Stimulated activated memory B cell treated with anti-CD40 and anti-IgM and Interleukin-4, amounts not matched to agents 10 μg/mL and 1 μg/mL and 100 μg/mL, for 72 hours (primary cell): ENCODE data around the gene IL13.
"Not testable (repeated sequence)": the region's sequence is repeated elsewhere in the genome, so short reads cannot be mapped to it uniquely, and the experiment has no call there.

Source experiments
- ATAC-seq: fragments of 150-1000 bp; cut with Tn5 transposase; 2 replicates; pipeline ENCODE4 v1.10.0; 2021
- H3K27ac Mint-ChIP-seq: one replicate; pipeline ENCODE4 v1.8.0; 2022; ENCODE audit warnings: mild to moderate bottlenecking, mixed read lengths
- H3K27me3 Mint-ChIP-seq: one replicate; pipeline ENCODE4 v1.8.0; 2022; ENCODE audit warnings: mixed read lengths
- H3K36me3 Mint-ChIP-seq: one replicate; pipeline ENCODE4 v1.8.0; 2022; ENCODE audit warnings: mixed read lengths
- H3K4me1 Mint-ChIP-seq: one replicate; pipeline ENCODE4 v1.8.0; 2022; ENCODE audit warnings: mixed read lengths
- H3K4me3 Mint-ChIP-seq: one replicate; pipeline ENCODE4 v1.8.0; 2022; ENCODE audit warnings: mild to moderate bottlenecking, moderate library complexity, mixed read lengths
- H3K9me3 Mint-ChIP-seq: one replicate; pipeline ENCODE4 v1.8.0; 2022; ENCODE audit warnings: mixed read lengths

Gene IL13

GRCh38 chr5:132657676-132658380 lies at the start of gene IL13:
IL13 (plus strand) TSS chr5:132658173; CDS start chr5:132658187, 14 bp downstream.
- Mint-ChIP-seq H3K27ac (peak within 1 kb of the TSS; percentile 22), H3K4me3 (peak within 1 kb of the TSS; percentile 59), H3K9me3 (no peaks in the 10 kb centered on the region), H3K4me1 (peaks cover 41% of the 10 kb centered on the region), H3K36me3 (no peaks in the 10 kb centered on the region), H3K27me3 (peaks cover 38% of the 10 kb centered on the region)
- no peak for ATAC-seq

- peaks cover 44% of the 10 kb centered on the region for H3K36me3 Mint-ChIP-seq
- no peak overlapping the region for H3K4me3 Mint-ChIP-seq
- H3K4me1 Mint-ChIP-seq = no peaks in the 10 kb centered on the region
- no peak for ATAC-seq
- no peaks in the 10 kb centered on the region for H3K27me3 Mint-ChIP-seq
- no peak overlapping the region for H3K27ac Mint-ChIP-seq
- H3K9me3 Mint-ChIP-seq = peaks cover 3% of the 10 kb centered on the region
These were observed 46.0 kb upstream of the IL13 start for GRCh38 chr5:132611965-132612364.

DNA sequence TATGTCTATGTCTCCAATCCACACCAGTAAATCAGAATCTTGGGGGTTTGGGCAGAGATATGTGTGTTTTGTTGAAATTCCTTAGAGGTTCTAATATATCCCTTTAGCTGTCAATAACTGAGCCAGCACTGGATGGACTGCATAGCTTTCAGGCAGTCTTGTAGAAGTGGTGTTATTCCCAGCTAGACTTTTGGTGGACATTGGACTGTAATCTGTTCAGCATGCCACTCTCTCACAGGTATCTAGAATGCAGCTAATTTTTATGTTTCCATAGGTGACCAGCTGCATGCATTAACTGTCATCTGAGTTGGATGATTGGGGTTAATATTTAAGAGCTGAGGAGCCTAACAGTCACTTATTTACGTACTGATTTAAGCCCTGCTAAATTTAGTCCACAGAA lies 45.1 kb upstream of the IL13 start:
- peaks cover 47% of the 10 kb centered on the region for H3K36me3 Mint-ChIP-seq
- H3K27ac Mint-ChIP-seq = no peak overlapping the region
- H3K27me3 Mint-ChIP-seq = no peaks in the 10 kb centered on the region
- no peak for ATAC-seq
- no peak overlapping the region for H3K4me3 Mint-ChIP-seq
- H3K4me1 Mint-ChIP-seq = no peaks in the 10 kb centered on the region
- H3K9me3 Mint-ChIP-seq = peaks cover 3% of the 10 kb centered on the region

DNA sequence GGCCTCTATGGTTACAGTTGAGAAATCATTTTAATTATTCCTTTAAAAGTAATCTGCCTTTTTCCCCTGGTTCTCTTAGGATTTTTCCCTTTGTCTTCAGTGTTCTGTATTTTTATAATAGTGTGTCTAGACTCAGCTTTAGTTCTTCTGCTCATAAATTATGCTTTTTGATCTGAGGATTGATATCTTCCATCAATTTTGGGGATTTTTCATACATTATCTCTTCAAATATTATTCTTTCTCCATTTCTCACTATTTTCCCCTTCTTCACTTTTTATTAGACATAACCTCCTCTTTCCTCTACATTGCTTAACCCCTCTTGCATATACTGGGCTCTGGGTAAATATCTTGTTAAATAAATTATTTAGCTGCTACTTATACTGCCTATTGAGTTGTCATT lies 36.3 kb upstream of the IL13 start:
- no peak for ATAC-seq
- Mint-ChIP-seq H3K27me3 (no peaks in the 10 kb centered on the region), H3K4me3 (no peak overlapping the region), H3K27ac (no peak overlapping the region), H3K36me3 (peaks cover 72% of the 10 kb centered on the region), H3K4me1 (peaks cover 14% of the 10 kb centered on the region), H3K9me3 (no peaks in the 10 kb centered on the region)

- no peak overlapping the region for H3K4me3 Mint-ChIP-seq
- H3K9me3 Mint-ChIP-seq = no peaks in the 10 kb centered on the region
- H3K4me1 Mint-ChIP-seq = peaks cover 14% of the 10 kb centered on the region
- H3K27me3 Mint-ChIP-seq = no peaks in the 10 kb centered on the region
- ATAC-seq = no peak
- H3K36me3 Mint-ChIP-seq = peaks cover 73% of the 10 kb centered on the region
- peak overlapping the region; percentile 49 for H3K27ac Mint-ChIP-seq
These were observed 35.4 kb upstream of the IL13 start for GRCh38 chr5:132622608-132623007.

- H3K36me3 Mint-ChIP-seq = peaks cover 63% of the 10 kb centered on the region
- H3K27me3 Mint-ChIP-seq = no peaks in the 10 kb centered on the region
- H3K4me1 Mint-ChIP-seq = peaks cover 13% of the 10 kb centered on the region
- H3K27ac Mint-ChIP-seq = no peak overlapping the region
- no peaks in the 10 kb centered on the region for H3K9me3 Mint-ChIP-seq
- no peak for ATAC-seq
- H3K4me3 Mint-ChIP-seq = no peak overlapping the region
These were observed 30.5 kb upstream of the IL13 start for GRCh38 chr5:132627470-132627869.

DNA sequence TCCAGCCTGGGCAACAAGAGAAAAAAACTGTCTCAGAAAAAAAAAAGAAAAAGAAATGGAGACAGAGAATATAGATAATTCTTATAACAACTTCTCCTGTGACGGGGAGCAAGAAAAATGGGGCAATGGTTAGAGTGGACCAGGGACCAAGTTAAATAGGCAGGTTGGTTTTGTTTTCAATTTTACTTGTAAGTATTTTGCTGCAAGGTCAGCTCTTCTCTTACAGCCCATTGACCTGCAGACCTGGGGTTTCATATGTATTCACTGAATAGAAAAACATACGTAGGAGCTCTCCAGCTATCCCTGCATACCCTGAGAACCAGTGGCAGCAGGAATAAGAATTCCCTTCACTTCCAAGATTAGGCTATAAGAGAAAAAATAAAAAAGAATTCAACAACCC lies 29.2 kb upstream of the IL13 start:
- Mint-ChIP-seq H3K9me3 (no peaks in the 10 kb centered on the region), H3K27me3 (no peaks in the 10 kb centered on the region), H3K4me3 (no peak overlapping the region), H3K36me3 (peaks cover 61% of the 10 kb centered on the region), H3K4me1 (no peaks in the 10 kb centered on the region), H3K27ac (no peak overlapping the region)
- no peak for ATAC-seq

GRCh38 chr5:132629230-132629944 lies 28.6 kb upstream of the IL13 start:
- ATAC-seq = no peak
- no peak overlapping the region for H3K4me3 Mint-ChIP-seq
- H3K27ac Mint-ChIP-seq = no peak overlapping the region

DNA sequence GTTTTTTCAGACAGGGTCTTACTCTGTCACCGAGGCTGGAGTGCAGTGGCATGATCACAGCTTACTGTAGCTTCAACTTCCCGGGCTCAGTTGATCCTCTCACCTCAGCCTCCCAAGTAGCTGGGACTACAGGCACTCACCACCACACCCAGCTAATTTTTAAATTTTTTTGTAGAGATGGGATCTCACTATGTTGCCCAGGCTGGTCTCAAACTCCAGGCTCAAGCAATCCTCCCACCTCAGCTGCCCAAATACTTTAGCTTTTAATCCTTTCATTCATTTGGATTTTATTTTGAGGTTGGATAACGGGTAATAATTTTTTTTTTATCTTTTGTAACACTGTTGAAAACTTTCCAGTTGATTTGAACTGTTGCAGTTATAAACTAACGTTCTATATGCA lies 24.4 kb upstream of the IL13 start:
- not testable (repeated sequence) for H3K27ac Mint-ChIP-seq, H3K27me3 Mint-ChIP-seq, H3K9me3 Mint-ChIP-seq, H3K4me3 Mint-ChIP-seq, H3K4me1 Mint-ChIP-seq, ATAC-seq
- H3K36me3 Mint-ChIP-seq = peaks cover 73% of the 10 kb centered on the region

More at GRCh38 chr5:132629230-132629944, 28.6 kb upstream of the IL13 start:
- H3K36me3 Mint-ChIP-seq = peaks cover 67% of the 10 kb centered on the region
- H3K4me1 Mint-ChIP-seq = no peaks in the 10 kb centered on the region
- H3K27me3 Mint-ChIP-seq = no peaks in the 10 kb centered on the region
- no peaks in the 10 kb centered on the region for H3K9me3 Mint-ChIP-seq

- Mint-ChIP-seq H3K27ac (peak overlapping the region; percentile 48), H3K4me3 (no peak overlapping the region), H3K36me3 (peaks cover 68% of the 10 kb centered on the region), H3K27me3 (no peaks in the 10 kb centered on the region), H3K4me1 (no peaks in the 10 kb centered on the region), H3K9me3 (no peaks in the 10 kb centered on the region)
- ATAC-seq = peak; percentile 56
These were observed 22.1 kb upstream of the IL13 start for GRCh38 chr5:132635873-132636272.

GRCh38 chr5:132637241-132637640 lies 20.7 kb upstream of the IL13 start:
- Mint-ChIP-seq H3K27ac (no peak overlapping the region), H3K27me3 (no peaks in the 10 kb centered on the region), H3K4me1 (no peaks in the 10 kb centered on the region), H3K9me3 (no peaks in the 10 kb centered on the region), H3K4me3 (no peak overlapping the region), H3K36me3 (peaks cover 60% of the 10 kb centered on the region)
- ATAC-seq = no peak

- Mint-ChIP-seq H3K4me1 (no peaks in the 10 kb centered on the region), H3K27ac (no peak overlapping the region), H3K36me3 (peaks cover 59% of the 10 kb centered on the region), H3K27me3 (no peaks in the 10 kb centered on the region), H3K9me3 (no peaks in the 10 kb centered on the region), H3K4me3 (no peak overlapping the region)
- ATAC-seq = peak; percentile 82
These were observed 18.3 kb upstream of the IL13 start for GRCh38 chr5:132639706-132640130.

GRCh38 chr5:132640613-132641012 lies 17.4 kb upstream of the IL13 start:
- Mint-ChIP-seq H3K27ac (no peak overlapping the region), H3K4me1 (no peaks in the 10 kb centered on the region), H3K9me3 (no peaks in the 10 kb centered on the region), H3K27me3 (no peaks in the 10 kb centered on the region), H3K4me3 (no peak overlapping the region), H3K36me3 (peaks cover 62% of the 10 kb centered on the region)
- ATAC-seq = peak; percentile 10

- no peaks in the 10 kb centered on the region for H3K4me1 Mint-ChIP-seq
- peak overlapping the region; percentile 64 for H3K27ac Mint-ChIP-seq
- no peaks in the 10 kb centered on the region for H3K27me3 Mint-ChIP-seq
- ATAC-seq = peak; percentile 77
- peaks cover 57% of the 10 kb centered on the region for H3K36me3 Mint-ChIP-seq
- no peak overlapping the region for H3K4me3 Mint-ChIP-seq
- H3K9me3 Mint-ChIP-seq = no peaks in the 10 kb centered on the region
These were observed 16.7 kb upstream of the IL13 start for GRCh38 chr5:132641241-132641723.

- H3K27me3 Mint-ChIP-seq = no peaks in the 10 kb centered on the region
- no peak overlapping the region for H3K4me3 Mint-ChIP-seq
- H3K4me1 Mint-ChIP-seq = no peaks in the 10 kb centered on the region
- no peak for ATAC-seq
- no peaks in the 10 kb centered on the region for H3K9me3 Mint-ChIP-seq
- peaks cover 54% of the 10 kb centered on the region for H3K36me3 Mint-ChIP-seq
- H3K27ac Mint-ChIP-seq = peak overlapping the region; percentile 64
These were observed 16.1 kb upstream of the IL13 start for GRCh38 chr5:132641841-132642240.

DNA sequence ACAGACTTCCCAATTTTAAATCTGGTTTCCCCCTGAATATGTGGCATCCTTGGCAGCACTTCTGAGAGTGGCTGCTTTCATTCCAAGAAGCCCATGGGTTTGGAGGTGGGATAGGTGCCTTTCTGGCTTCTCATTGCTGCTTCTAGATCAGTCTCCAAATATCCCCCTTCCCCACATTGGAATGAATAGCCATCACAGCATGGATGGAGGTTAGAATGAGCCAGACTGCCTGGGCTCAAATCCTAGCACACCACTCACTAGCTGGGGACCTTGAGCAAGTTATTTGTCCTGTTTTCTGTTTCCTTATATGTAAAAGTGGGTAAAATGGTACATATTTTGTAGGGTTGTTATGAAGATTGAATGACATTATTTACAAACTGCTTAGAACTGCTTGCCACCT lies 13.8 kb upstream of the IL13 start:
- no peaks in the 10 kb centered on the region for H3K4me1 Mint-ChIP-seq
- no peak for ATAC-seq
- H3K27me3 Mint-ChIP-seq = no peaks in the 10 kb centered on the region
- peaks cover 10% of the 10 kb centered on the region for H3K9me3 Mint-ChIP-seq
- peaks cover 41% of the 10 kb centered on the region for H3K36me3 Mint-ChIP-seq
- H3K27ac Mint-ChIP-seq = no peak overlapping the region
- no peak overlapping the region for H3K4me3 Mint-ChIP-seq
